H1 (cell line): ENCODE measurements around the gene CEP290. TPM values are rescaled to one million over a fixed set of nuclear protein-coding genes. Genes with fewer than 3 reads are reported as not detected.

Source experiments
- CTCF ChIA-PET: fragments of 300-600 bp; sonication (Branson Sonifier 250); formaldehyde crosslinking; loops from one replicate; lab custom pipeline; 2021; ENCODE audit not compliant: partially characterized antibody; lab: Charles Lee
- POLR2A ChIA-PET: fragments of 300-600 bp; sonication (Branson Sonifier 250); formaldehyde crosslinking; loops from one replicate; lab custom pipeline; 2021; ENCODE audit warnings: inconsistent platforms; ENCODE audit not compliant: partially characterized antibody; lab: Charles Lee
- DNase-seq, 2 experiments: peaks; one replicate each; pipeline versions ENCODE4 v3.0.0 to v3.0.0-alpha.2; 2010 to 2022; ENCODE audit warnings: low spot score in 2 of 2, low read depth in 1 of 2, mixed read lengths in 1 of 2
- FAIRE-seq: peaks from 2 replicates; lab custom pipeline; 2011; peaks lifted over from hg19 to GRCh38; lab: Jason Lieb, UNC
- H2AFZ ChIP-seq: 2 replicates; pipeline ENCODE4 v1.8.1; 2012; ENCODE audit warnings: low read length, inconsistent platforms
- H2AK5ac ChIP-seq: 2 replicates; pipeline ENCODE4 v1.6.1; 2013; ENCODE audit warnings: low read depth, low read length
- H2BK120ac ChIP-seq: replicated peaks from 2 replicates; pipeline ENCODE3; 2013; ENCODE audit warnings: low read depth, low read length, inconsistent platforms
- H2BK12ac ChIP-seq: 2 replicates; pipeline ENCODE4 v1.6.1; 2013; ENCODE audit warnings: low read depth, low read length
- H2BK15ac ChIP-seq: 2 replicates; pipeline ENCODE4 v1.6.1; 2013; ENCODE audit warnings: low read length
- H2BK20ac ChIP-seq: 2 replicates; pipeline ENCODE4 v1.6.1; 2013; ENCODE audit warnings: low read length
- H2BK5ac ChIP-seq: 2 replicates; pipeline ENCODE4 v1.6.1; 2013; ENCODE audit warnings: low read depth, low read length
- H3K14ac ChIP-seq: 2 replicates; pipeline ENCODE4 v1.6.1; 2013; ENCODE audit warnings: inconsistent platforms; ENCODE audit not compliant: insufficient read length
- H3K18ac ChIP-seq: 2 replicates; pipeline ENCODE4 v1.6.1; 2013; ENCODE audit warnings: low read length; ENCODE audit errors: extremely low read depth
- H3K23ac ChIP-seq: 2 replicates; pipeline ENCODE4 v1.6.1; 2013; ENCODE audit warnings: inconsistent platforms; ENCODE audit not compliant: insufficient read length
- H3K23me2 ChIP-seq: 2 replicates; pipeline ENCODE4 v1.6.1; 2013; ENCODE audit warnings: low read depth, low read length
- H3K27ac ChIP-seq: 2 replicates; pipeline ENCODE4 v1.6.1; 2011; ENCODE audit warnings: low read depth, low read length, inconsistent platforms
- H3K27me3 ChIP-seq, 4 experiments: replicated peaks in 1 of 4; 1 replicate in 1 of 4; 2 replicates in 3 of 4; pipeline versions ENCODE4 v1.6.1 to v1.8.1; 2011 to 2013; ENCODE audit warnings: low read length in 3 of 4, mild to moderate bottlenecking in 3 of 4, inconsistent platforms in 2 of 4, mixed read lengths in 2 of 4, moderate library complexity in 1 of 4; ENCODE audit not compliant: control insufficient read depth in 3 of 4, insufficient read depth in 3 of 4; ENCODE audit errors: extremely low read depth in 1 of 4
- H3K36me3 ChIP-seq, 4 experiments: 2 replicates each; pipeline versions ENCODE4 v1.6.1 to v1.8.1; 2011 to 2013; ENCODE audit warnings: mild to moderate bottlenecking in 4 of 4, low read length in 3 of 4, moderate library complexity in 2 of 4, control low read depth in 1 of 4, inconsistent platforms in 1 of 4; ENCODE audit not compliant: insufficient read depth in 4 of 4, control insufficient read depth in 2 of 4
- H3K4ac ChIP-seq: replicated peaks from 2 replicates; pipeline ENCODE3; 2013; ENCODE audit warnings: low read length, low read depth, mixed read lengths, inconsistent platforms; ENCODE audit not compliant: insufficient read length
- H3K4me1 ChIP-seq, 4 experiments: replicated peaks in 1 of 4; 1 replicate in 1 of 4; 2 replicates in 3 of 4; pipeline versions ENCODE4 v1.6.1 to v1.8.1; 2011 to 2013; ENCODE audit warnings: low read length in 3 of 4, inconsistent platforms in 2 of 4, mixed read lengths in 1 of 4; ENCODE audit not compliant: insufficient read depth in 4 of 4, control insufficient read depth in 3 of 4
- H3K4me2 ChIP-seq, 2 experiments: 2 replicates each; pipeline versions ENCODE4 v1.6.1 to v1.8.1; 2011 to 2013; ENCODE audit warnings: low read depth in 2 of 2, low read length in 2 of 2, control low read depth in 1 of 2, inconsistent platforms in 1 of 2, mild to moderate bottlenecking in 1 of 2; ENCODE audit not compliant: insufficient read depth in 1 of 2
- H3K4me3 ChIP-seq, 4 experiments: fragments of 200-600, 300-600 bp in 1 of 4; sonication (generic), shearing (Covaris generic), sonication (Bioruptor Twin) in 1 of 4; 2 replicates each; pipeline versions ENCODE4 v1.5.1 to v1.8.1; 2011 to 2016; ENCODE audit warnings: low read length in 4 of 4, low read depth in 3 of 4, control low read depth in 2 of 4, inconsistent platforms in 2 of 4, mild to moderate bottlenecking in 2 of 4, mixed read lengths in 1 of 4, moderate library complexity in 1 of 4; ENCODE audit not compliant: insufficient read depth in 2 of 4; ENCODE audit errors: extremely low read depth in 1 of 4
- H3K56ac ChIP-seq: replicated peaks from 2 replicates; pipeline ENCODE3; 2013; ENCODE audit warnings: low read depth, mild to moderate bottlenecking, mixed read lengths, low read length, inconsistent platforms; ENCODE audit not compliant: insufficient read length
- H3K79me1 ChIP-seq: 2 replicates; pipeline ENCODE4 v1.6.1; 2013; ENCODE audit warnings: low read depth, low read length, control low read depth
- H3K79me2 ChIP-seq, 2 experiments: 2 replicates each; pipeline versions ENCODE4 v1.6.1 to v1.8.1; 2012 to 2013; ENCODE audit warnings: low read length in 2 of 2, mild to moderate bottlenecking in 2 of 2, inconsistent platforms in 1 of 2; ENCODE audit not compliant: insufficient read depth in 2 of 2, control insufficient read depth in 1 of 2
- H3K9ac ChIP-seq, 4 experiments: replicated peaks in 1 of 4; 1 replicate in 1 of 4; 2 replicates in 3 of 4; pipeline versions ENCODE4 v1.6.1 to v1.8.1; 2011 to 2013; ENCODE audit warnings: low read depth in 3 of 4, low read length in 3 of 4, control low read depth in 2 of 4, mild to moderate bottlenecking in 2 of 4, moderate library complexity in 2 of 4, inconsistent platforms in 1 of 4; ENCODE audit errors: extremely low read depth in 1 of 4
- H3K9me3 ChIP-seq, 2 experiments: 2 replicates each; pipeline versions ENCODE4 v1.6.1 to v1.8.1; 2012 to 2013; ENCODE audit warnings: mild to moderate bottlenecking in 2 of 2, moderate library complexity in 2 of 2, control low read depth in 1 of 2, inconsistent platforms in 1 of 2, low read depth in 1 of 2, low read length in 1 of 2, mixed read lengths in 1 of 2; ENCODE audit not compliant: insufficient read depth in 2 of 2
- H4K20me1 ChIP-seq, 2 experiments: replicated peaks in 1 of 2; 2 replicates each; pipeline versions ENCODE3 to v1.8.1; 2011 to 2013; ENCODE audit warnings: inconsistent platforms in 2 of 2, low read length in 2 of 2, mild to moderate bottlenecking in 1 of 2; ENCODE audit not compliant: insufficient read depth in 2 of 2, control insufficient read depth in 1 of 2
- H4K5ac ChIP-seq: 2 replicates; pipeline ENCODE4 v1.6.1; 2013; ENCODE audit warnings: low read length, low read depth, mixed read lengths, inconsistent platforms; ENCODE audit not compliant: insufficient read length
- H4K8ac ChIP-seq: 2 replicates; pipeline ENCODE4 v1.8.0; 2013; ENCODE audit warnings: mild to moderate bottlenecking, moderate library complexity, low read length, inconsistent platforms; ENCODE audit not compliant: insufficient read depth; ENCODE audit errors: extremely low read depth
- H4K91ac ChIP-seq: replicated peaks from 2 replicates; pipeline ENCODE3; 2013; ENCODE audit warnings: low read length, mixed read lengths, inconsistent platforms; ENCODE audit not compliant: insufficient read length
- RXRA ChIP-seq: IDR thresholded peaks from 2 replicates; pipeline ENCODE4 v1.6.1; 2011; ENCODE audit warnings: low read depth, mild to moderate bottlenecking, low read length, moderate library complexity; ENCODE audit not compliant: insufficient read depth
- whole genome bisulfite sequencing, 2 experiments: shearing (Covaris generic) in 1 of 2; methylation state at CpG; one replicate each; pipeline versions ENCODE4 v1.1.6 to v1.1.7; 2013 to 2015; ENCODE audit warnings: low lambda C conversion rate in 2 of 2, mixed read lengths in 2 of 2, inconsistent platforms in 1 of 2, low coverage in 1 of 2, missing lambda C conversion rate in 1 of 2; ENCODE audit not compliant: insufficient replicate concordance in 2 of 2, insufficient coverage in 1 of 2, insufficient read length in 1 of 2; ENCODE audit errors: extremely low coverage in 1 of 2, missing lambda C conversion rate in 1 of 2; 5-methylcytosine and 5-hydroxymethylcytosine counted together
- polyA plus RNA-seq, 7 experiments: library from polyadenylated mRNA; depleted of rRNA in 3 of 7; stranded (reverse) in 5 of 7; unstranded in 2 of 7; fragments of >200 nt in 5 of 7; fragments of 200-250 nt in 2 of 7; gene quantifications; 1 replicate in 5 of 7; 2 replicates in 1 of 7; 4 replicates in 1 of 7; pipeline versions ENCODE4 v1.2.1 to v1.2.3, GENCODE V29; 2011 to 2013; ENCODE audit warnings: missing spikeins in 2 of 7, mixed read lengths in 2 of 7
- total RNA-seq: library from RNA; stranded (reverse); fragmentation: NEBNext Ultra II Directional; extraction: Animal tissue kit (Norgen Biotek cat#: 25700); gene quantifications from 2 replicates; pipeline ENCODE4 v1.2.1, GENCODE V29; 2021
- TF ChIP-seq, protein P1 (sequence below): IDR thresholded peaks from 2 replicates; pipeline ENCODE4 v1.6.1; 2011; ENCODE audit warnings: low read length, improper control_type of control experiment

Gene CEP290
- total and polyA plus RNA-seq, 2 of the 8 experiments (the other 6 are each of a cell fraction or from before 2014, with no cell fraction given), result 2.1 to 5.9 TPM

DNA sequence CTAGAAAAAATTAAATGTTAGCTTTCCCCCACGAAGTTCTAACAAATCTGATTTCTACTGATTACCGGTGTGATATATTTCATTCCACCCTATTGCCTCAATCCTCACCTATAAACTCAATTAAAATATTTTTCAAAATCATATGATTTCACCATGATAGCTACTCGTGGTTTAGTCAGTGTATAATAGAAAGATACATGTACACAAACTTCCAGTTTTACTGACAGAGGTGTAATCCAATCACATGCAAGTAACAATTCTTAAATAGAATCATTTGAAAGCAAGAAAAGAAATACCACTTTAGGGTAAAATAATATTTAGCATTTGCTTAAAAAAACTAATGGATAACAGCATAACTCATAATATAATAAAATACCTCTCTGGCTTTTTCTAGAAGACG lies 57.7 kb downstream of the CEP290 start:
- Histone ChIP-seq H3K23me2 (no peaks in the 10 kb centered on the region; the same call in 1 of the 2 replicates), H4K91ac (no peak overlapping the region), H2AK5ac (no peak overlapping the region), H3K23ac (no peak overlapping the region), H3K4me2 (no peak overlapping the region), H2BK20ac (no peak overlapping the region), H3K4me3 (no peak overlapping the region), H4K5ac (no peak overlapping the region), H2BK15ac (no peak overlapping the region), H3K14ac (no peak overlapping the region), H3K4ac (no peak overlapping the region), H4K8ac (no peak overlapping the region), H3K9me3 (no peaks in the 10 kb centered on the region), H3K79me1 (no peaks in the 10 kb centered on the region), H2BK120ac (no peak overlapping the region), H3K27ac (no peak overlapping the region), H3K36me3 (peaks cover 0 to 7% (median 2%) of the 10 kb centered on the region in 4 experiments; a peak in 5 of 8 replicates), H3K27me3 (no peaks in the 10 kb centered on the region), H2AFZ (no peak overlapping the region), H3K9ac (no peak overlapping the region), H4K20me1 (peaks cover 0 to 2% of the 10 kb centered on the region in 2 experiments), H2BK12ac (no peak overlapping the region), H3K18ac (no peak overlapping the region), H2BK5ac (no peak overlapping the region), H3K79me2 (no peaks in the 10 kb centered on the region), H3K4me1 (no peaks in the 10 kb centered on the region), H3K56ac (no peak overlapping the region)
- ChIA-PET CTCF (no interaction called here), POLR2A (no interaction called here)
- TF ChIP-seq, protein P1, sequence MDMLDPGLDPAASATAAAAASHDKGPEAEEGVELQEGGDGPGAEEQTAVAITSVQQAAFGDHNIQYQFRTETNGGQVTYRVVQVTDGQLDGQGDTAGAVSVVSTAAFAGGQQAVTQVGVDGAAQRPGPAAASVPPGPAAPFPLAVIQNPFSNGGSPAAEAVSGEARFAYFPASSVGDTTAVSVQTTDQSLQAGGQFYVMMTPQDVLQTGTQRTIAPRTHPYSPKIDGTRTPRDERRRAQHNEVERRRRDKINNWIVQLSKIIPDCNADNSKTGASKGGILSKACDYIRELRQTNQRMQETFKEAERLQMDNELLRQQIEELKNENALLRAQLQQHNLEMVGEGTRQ, result no peak
- TF ChIP-seq RXRA, result no peak
- FAIRE-seq (no peak), DNase-seq (no peak)
- 92% methylated on average over 4 of the region's 4 CpGs; no CpG with 5 or more reads in 1 of the 2 experiments for WGBS, 2 experiments
